Gastrocnemius medialis (tissue), 4 donors: ENCODE results near the gene TSPAN16.

Experiments used
- POLR2A ChIP-seq, 2 donors: fragments of 450-650 bp; IDR thresholded peaks; one replicate each; pipeline ENCODE4 v1.6.1; 2017; ENCODE audit warnings: antibody characterized with exemption in 2 of 2, mild to moderate bottlenecking in 2 of 2, moderate library complexity in 2 of 2
- TF ChIP-seq, protein P1 (sequence below), 5 experiments: fragments of 450-650 bp in 3 of 5; fragments of 200-600 bp in 2 of 5; sonication (generic) in 2 of 5; IDR thresholded peaks in 4 of 5; conservative IDR thresholded peaks in 1 of 5; 1 replicate in 4 of 5; 2 replicates in 1 of 5; pipeline ENCODE4 v1.5.1; 2016 to 2019; ENCODE audit warnings: antibody characterized with exemption in 5 of 5, mild to moderate bottlenecking in 3 of 5, moderate library complexity in 3 of 5

DNA sequence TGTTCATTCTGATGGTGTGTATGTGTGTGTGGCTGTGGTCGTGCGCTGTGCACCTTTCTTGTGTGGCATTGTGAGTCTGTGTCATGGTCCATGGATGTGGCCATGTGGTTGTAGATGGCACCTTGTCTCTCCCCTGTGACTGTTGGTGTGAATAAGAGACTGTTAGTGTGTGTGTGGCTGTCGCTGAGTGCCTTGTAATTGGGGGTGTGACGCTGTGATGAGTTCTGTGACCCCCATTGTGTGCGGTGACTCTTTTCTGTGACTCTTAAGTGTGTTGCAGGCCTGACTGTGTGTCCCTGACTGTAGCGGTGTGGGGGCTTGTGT, 60.1 kb downstream of the TSPAN16 start:
- TF ChIP-seq, protein P1, sequence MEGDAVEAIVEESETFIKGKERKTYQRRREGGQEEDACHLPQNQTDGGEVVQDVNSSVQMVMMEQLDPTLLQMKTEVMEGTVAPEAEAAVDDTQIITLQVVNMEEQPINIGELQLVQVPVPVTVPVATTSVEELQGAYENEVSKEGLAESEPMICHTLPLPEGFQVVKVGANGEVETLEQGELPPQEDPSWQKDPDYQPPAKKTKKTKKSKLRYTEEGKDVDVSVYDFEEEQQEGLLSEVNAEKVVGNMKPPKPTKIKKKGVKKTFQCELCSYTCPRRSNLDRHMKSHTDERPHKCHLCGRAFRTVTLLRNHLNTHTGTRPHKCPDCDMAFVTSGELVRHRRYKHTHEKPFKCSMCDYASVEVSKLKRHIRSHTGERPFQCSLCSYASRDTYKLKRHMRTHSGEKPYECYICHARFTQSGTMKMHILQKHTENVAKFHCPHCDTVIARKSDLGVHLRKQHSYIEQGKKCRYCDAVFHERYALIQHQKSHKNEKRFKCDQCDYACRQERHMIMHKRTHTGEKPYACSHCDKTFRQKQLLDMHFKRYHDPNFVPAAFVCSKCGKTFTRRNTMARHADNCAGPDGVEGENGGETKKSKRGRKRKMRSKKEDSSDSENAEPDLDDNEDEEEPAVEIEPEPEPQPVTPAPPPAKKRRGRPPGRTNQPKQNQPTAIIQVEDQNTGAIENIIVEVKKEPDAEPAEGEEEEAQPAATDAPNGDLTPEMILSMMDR (IDR thresholded peaks at IDR 0.05 in 4 of 5, conservative IDR thresholded peaks at IDR 0.05 in 1 of 5), result no peak
- no peak for TF ChIP-seq POLR2A (IDR thresholded peaks at IDR 0.05)
